Smooth muscle cell (in vitro differentiated cells): Measurements from ENCODE around the gene PTPN13. TPM values are rescaled to one million over a fixed set of nuclear protein-coding genes. Genes with fewer than 3 reads are reported as not detected.

Experiments
- DNase-seq: peaks from one replicate; lab custom pipeline; 2025; ENCODE audit not compliant: unreplicated experiment; lab: John Stamatoyannopoulos, UW
- H2AFZ ChIP-seq: fragments of 200-600 bp; sonication (generic); 2 replicates; pipeline ENCODE4 v1.6.0; 2016; ENCODE audit warnings: antibody characterized with exemption, low read depth, mild to moderate bottlenecking
- H3F3A ChIP-seq: fragments of 200-600 bp; sonication (generic); 2 replicates; pipeline ENCODE4 v1.6.0; 2017; ENCODE audit warnings: antibody characterized with exemption, low read depth
- H3K27ac ChIP-seq: fragments of 200-600 bp; sonication (generic); 2 replicates; pipeline ENCODE4 v1.5.1; 2016; ENCODE audit warnings: low read depth, mild to moderate bottlenecking
- H3K27me3 ChIP-seq: fragments of 200-600 bp; sonication (generic); 2 replicates; pipeline ENCODE4 v1.6.1; 2016; ENCODE audit warnings: low read depth, mild to moderate bottlenecking
- H3K36me3 ChIP-seq: fragments of 200-600 bp; sonication (generic); 2 replicates; pipeline ENCODE4 v1.5.1; 2016; ENCODE audit warnings: low read depth
- H3K4me1 ChIP-seq: fragments of 200-600 bp; sonication (generic); 2 replicates; pipeline ENCODE4 v1.5.1; 2016; ENCODE audit warnings: low read depth
- H3K4me2 ChIP-seq: fragments of 200-600 bp; sonication (generic); 2 replicates; pipeline ENCODE4 v1.6.0; 2016; ENCODE audit warnings: mild to moderate bottlenecking
- H3K4me3 ChIP-seq: fragments of 200-600 bp; sonication (generic); 2 replicates; pipeline ENCODE4 v1.5.1; 2016; ENCODE audit warnings: mild to moderate bottlenecking
- H3K79me2 ChIP-seq: fragments of 200-600 bp; sonication (generic); 2 replicates; pipeline ENCODE4 v1.6.0; 2016; ENCODE audit warnings: low read depth, mild to moderate bottlenecking
- H3K9ac ChIP-seq: fragments of 200-600 bp; sonication (generic); 2 replicates; pipeline ENCODE4 v1.6.0; 2016; ENCODE audit warnings: low read depth
- H3K9me3 ChIP-seq: fragments of 200-600 bp; sonication (generic); replicated peaks from 2 replicates; pipeline ENCODE4 v1.5.1; 2016; ENCODE audit warnings: low read depth
- H4K20me1 ChIP-seq: fragments of 200-600 bp; sonication (generic); 2 replicates; pipeline ENCODE4 v1.6.0; 2016; ENCODE audit warnings: low read depth
- WGBS: methylation state at CpG from one replicate; pipeline ENCODE4 v1.1.7; 2016; ENCODE audit warnings: low lambda C conversion rate; 5-methylcytosine and 5-hydroxymethylcytosine counted together
- polyA plus RNA-seq: library from polyadenylated mRNA; unstranded; fragments of >200 nt; fragmentation: Nextera tagmentation; extraction: Ambion mirVana; gene quantifications from 2 replicates; pipeline ENCODE4 v1.2.1, GENCODE V29; 2016
- total RNA-seq: library from RNA; depleted of rRNA; stranded (reverse); fragments of >200 nt; gene quantifications from 2 replicates; pipeline ENCODE4 v1.2.3, GENCODE V29; 2014
- TF ChIP-seq, protein P1 (sequence below): fragments of 200-600 bp; sonication (generic); IDR thresholded peaks from 2 replicates; pipeline ENCODE4 v1.5.1; 2017; ENCODE audit warnings: borderline replicate concordance, mild to moderate bottlenecking, antibody characterized with exemption; ENCODE audit not compliant: insufficient read depth, poor library complexity, severe bottlenecking

The PTPN13 gene
- total and polyA plus RNA-seq, 2 experiments from 2014 or later: 14.9 to 52.9 TPM

DNA sequence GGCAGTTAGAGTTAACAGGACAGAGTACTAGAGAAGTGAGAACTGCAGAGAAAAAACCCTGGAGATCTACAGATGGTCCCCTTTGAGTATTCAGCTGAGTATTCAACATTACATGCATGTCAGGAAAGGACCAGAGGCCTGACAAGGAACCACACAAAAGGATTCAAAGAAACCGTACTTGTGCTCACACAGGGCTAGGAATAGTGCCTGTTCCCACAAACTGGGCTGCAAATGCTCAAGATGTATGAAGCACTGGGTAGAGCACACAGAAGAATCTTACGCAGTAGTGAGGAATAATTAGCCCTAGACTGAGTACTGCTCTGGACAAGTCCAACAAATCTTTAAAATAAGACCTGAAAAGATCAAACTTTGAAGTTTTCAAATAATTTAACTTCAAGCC is 17.6 kb downstream of the PTPN13 start:
- Histone ChIP-seq H3F3A (no peaks in the 10 kb centered on the region), H3K4me2 (no peak overlapping the region), H3K4me3 (no peak overlapping the region), H2AFZ (no peak overlapping the region), H3K27me3 (no peaks in the 10 kb centered on the region), H3K36me3 (no peaks in the 10 kb centered on the region), H4K20me1 (peaks cover 86% of the 10 kb centered on the region), H3K4me1 (peaks cover 11% of the 10 kb centered on the region), H3K27ac (no peak overlapping the region), H3K9me3 (no peaks in the 10 kb centered on the region), H3K79me2 (peaks cover 100% of the 10 kb centered on the region), H3K9ac (no peak overlapping the region)
- TF ChIP-seq, protein P1, sequence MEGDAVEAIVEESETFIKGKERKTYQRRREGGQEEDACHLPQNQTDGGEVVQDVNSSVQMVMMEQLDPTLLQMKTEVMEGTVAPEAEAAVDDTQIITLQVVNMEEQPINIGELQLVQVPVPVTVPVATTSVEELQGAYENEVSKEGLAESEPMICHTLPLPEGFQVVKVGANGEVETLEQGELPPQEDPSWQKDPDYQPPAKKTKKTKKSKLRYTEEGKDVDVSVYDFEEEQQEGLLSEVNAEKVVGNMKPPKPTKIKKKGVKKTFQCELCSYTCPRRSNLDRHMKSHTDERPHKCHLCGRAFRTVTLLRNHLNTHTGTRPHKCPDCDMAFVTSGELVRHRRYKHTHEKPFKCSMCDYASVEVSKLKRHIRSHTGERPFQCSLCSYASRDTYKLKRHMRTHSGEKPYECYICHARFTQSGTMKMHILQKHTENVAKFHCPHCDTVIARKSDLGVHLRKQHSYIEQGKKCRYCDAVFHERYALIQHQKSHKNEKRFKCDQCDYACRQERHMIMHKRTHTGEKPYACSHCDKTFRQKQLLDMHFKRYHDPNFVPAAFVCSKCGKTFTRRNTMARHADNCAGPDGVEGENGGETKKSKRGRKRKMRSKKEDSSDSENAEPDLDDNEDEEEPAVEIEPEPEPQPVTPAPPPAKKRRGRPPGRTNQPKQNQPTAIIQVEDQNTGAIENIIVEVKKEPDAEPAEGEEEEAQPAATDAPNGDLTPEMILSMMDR: no peak
- 81% methylated on average over 2 of the region's 2 CpGs for WGBS
- DNase-seq: no peak

DNA sequence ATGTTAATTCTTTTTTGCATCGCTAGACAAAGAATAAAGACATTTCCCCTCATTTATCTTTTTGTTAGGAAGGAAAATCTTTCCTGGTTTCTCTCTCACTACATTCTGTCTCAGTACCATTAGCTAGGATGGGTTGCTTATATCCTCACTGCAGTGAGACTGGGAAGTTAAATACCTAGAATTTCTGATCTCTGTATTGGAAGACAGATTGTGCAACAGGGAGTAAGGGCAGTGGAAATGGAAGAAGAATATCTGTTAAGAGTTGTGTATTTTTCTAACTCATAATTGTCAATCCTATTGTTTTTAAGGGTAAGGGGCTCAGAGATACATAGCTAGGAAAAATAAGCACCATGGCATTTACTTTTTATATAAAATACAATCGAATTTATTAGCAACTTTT is 19.6 kb downstream of the PTPN13 start:
- Histone ChIP-seq H3K79me2 (peaks cover 93% of the 10 kb centered on the region), H3F3A (no peaks in the 10 kb centered on the region), H3K27ac (no peak overlapping the region), H3K4me3 (no peak overlapping the region), H3K4me1 (peaks cover 7% of the 10 kb centered on the region), H3K36me3 (no peaks in the 10 kb centered on the region), H2AFZ (no peak overlapping the region), H3K27me3 (no peaks in the 10 kb centered on the region), H3K9ac (no peak overlapping the region), H3K4me2 (no peak overlapping the region), H3K9me3 (no peaks in the 10 kb centered on the region), H4K20me1 (peaks cover 66% of the 10 kb centered on the region)
- WGBS: 91% methylated on average over 2 of the region's 2 CpGs
- TF ChIP-seq, protein P1: no peak
- DNase-seq: no peak

DNA sequence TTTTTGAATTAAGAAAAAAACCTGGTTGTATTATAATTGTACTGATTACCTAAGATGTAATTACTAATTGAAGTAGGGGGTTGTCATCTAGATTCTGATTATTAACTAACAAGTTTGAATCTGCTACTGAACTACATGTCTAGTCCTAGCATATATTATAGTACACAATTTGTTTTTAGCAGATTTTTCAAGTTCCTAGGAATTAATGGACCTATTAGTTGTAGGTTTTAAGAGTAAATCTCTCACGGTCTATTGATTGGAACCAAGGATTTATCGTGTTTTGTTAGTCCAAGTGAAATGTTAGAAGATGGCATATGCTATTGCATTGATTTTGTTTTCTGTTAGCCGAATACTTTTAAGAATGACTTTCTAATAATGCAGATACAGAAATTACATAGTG is 20.8 kb downstream of the PTPN13 start:
- Histone ChIP-seq H2AFZ (no peak overlapping the region), H3K27ac (peak overlapping the region; percentile 3), H3K36me3 (no peaks in the 10 kb centered on the region), H3K79me2 (peaks cover 93% of the 10 kb centered on the region), H4K20me1 (peaks cover 64% of the 10 kb centered on the region), H3K4me2 (no peak overlapping the region), H3K4me3 (no peak overlapping the region), H3K9ac (no peak overlapping the region), H3F3A (no peaks in the 10 kb centered on the region), H3K9me3 (no peaks in the 10 kb centered on the region), H3K27me3 (no peaks in the 10 kb centered on the region), H3K4me1 (peaks cover 5% of the 10 kb centered on the region)
- DNase-seq: no peak
- 98% methylated on average over 3 of the region's 3 CpGs for WGBS
- TF ChIP-seq, protein P1: no peak

DNA sequence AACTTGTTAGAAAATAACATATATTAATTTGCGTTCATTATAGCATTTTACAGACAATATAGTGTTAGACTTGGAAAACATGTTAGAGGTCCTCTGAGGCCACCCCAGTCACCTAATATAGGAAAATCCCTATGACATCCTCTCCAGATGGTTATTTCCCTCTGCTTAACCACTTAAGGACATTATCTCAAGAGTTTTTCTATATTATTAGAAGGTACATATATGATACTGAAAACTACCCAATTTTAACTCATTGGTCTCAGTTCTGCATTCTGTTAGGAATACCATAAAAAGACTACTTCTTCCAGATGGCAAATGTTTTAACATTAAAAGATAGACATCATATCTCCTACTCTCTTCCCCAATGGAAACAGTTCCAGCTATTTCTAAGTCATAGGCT is 21.4 kb downstream of the PTPN13 start:
- H3K79me2 ChIP-seq: peaks cover 93% of the 10 kb centered on the region
- peaks cover 11% of the 10 kb centered on the region for H3K4me1 ChIP-seq
- no peak for DNase-seq
- peaks cover 63% of the 10 kb centered on the region for H4K20me1 ChIP-seq
- TF ChIP-seq, protein P1: no peak
- H3K9me3 ChIP-seq: no peaks in the 10 kb centered on the region
- no peaks in the 10 kb centered on the region for H3K36me3 ChIP-seq
- no peak overlapping the region for H3K4me2 ChIP-seq
- H3K4me3 ChIP-seq: no peak overlapping the region
- no peak overlapping the region for H3K9ac ChIP-seq
- no peaks in the 10 kb centered on the region for H3K27me3 ChIP-seq
- H3F3A ChIP-seq: no peaks in the 10 kb centered on the region
- H3K27ac ChIP-seq: no peak overlapping the region
- 91% methylated on average over 1 of the region's 1 CpG for WGBS
- H2AFZ ChIP-seq: no peak overlapping the region
